GM21423 (cell line): ENCODE results near the gene ZDHHC24.

Source experiments
- ATAC-seq: cut with Tn5 transposase; IDR thresholded peaks from one replicate; pipeline ENCODE4 v1.9.1; 2021; ENCODE audit warnings: mild to moderate bottlenecking, moderate library complexity; ENCODE audit not compliant: unreplicated experiment

ZDHHC24 gene

GRCh38 chr11:66475349-66476172, 70.3 kb downstream of the ZDHHC24 start:
- ATAC-seq: no peak

GRCh38 chr11:66473608-66474515, 72.0 kb downstream of the ZDHHC24 start:
- ATAC-seq: no peak

- no peak for ATAC-seq
Observed at GRCh38 chr11:66473167-66473566, 72.7 kb downstream of the ZDHHC24 start.

GRCh38 chr11:66472054-66472453, 73.8 kb downstream of the ZDHHC24 start:
- ATAC-seq: no peak

GRCh38 chr11:66471142-66471541, 74.7 kb downstream of the ZDHHC24 start:
- no peak for ATAC-seq
